ENCODE data around the gene KRT31. TPM values are rescaled to one million over a fixed set of nuclear protein-coding genes. Genes with fewer than 3 reads are reported as not detected.

Gene KRT31
- total RNA-seq, 1 donor from 2014 or later = not detected

DNA sequence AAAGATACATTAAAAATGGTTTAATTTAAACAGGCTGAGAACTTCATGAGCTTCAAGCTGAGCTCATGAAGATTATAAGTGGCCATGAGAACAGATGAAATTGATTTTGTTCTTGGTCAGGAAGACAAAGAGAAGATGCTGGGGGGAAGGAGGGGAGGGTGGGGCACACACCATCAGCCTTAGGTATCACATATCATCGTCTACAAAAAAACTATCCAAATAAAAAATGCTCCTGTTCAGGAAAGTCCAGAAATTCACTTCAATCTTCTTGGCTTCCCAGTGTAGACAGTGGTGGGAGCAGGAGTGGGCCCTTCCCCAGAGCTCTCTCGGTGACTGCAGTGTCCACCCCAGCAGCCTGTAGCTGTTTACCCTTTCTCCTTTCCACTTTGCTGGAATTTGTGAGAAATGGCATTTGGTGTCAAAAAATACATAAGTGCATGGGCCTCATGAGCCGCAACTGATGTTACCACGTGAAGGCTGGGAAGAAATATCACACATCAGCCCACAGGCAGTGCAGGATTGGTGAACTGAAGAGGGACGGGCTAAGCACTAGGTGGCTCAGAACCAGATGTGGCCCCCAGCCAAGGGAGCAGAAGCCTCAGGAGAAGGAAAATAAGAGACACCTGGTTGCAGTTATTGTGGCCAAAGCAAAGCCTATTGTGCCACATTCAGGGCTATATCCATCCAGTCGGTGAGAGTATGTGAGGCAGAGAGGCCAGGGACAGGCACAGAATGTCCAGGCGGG is 20.9 kb upstream of the KRT31 start:
- Mint-ChIP-seq H3K4me3 (ENCODE audit: unreplicated experiment) (no peak overlapping the region), H3K27me3 (ENCODE audit: unreplicated experiment) (no peaks in the 10 kb centered on the region), H3K36me3 (ENCODE audit: unreplicated experiment) (no peaks in the 10 kb centered on the region), H3K4me1 (ENCODE audit: unreplicated experiment) (peaks cover 25% of the 10 kb centered on the region), H3K27ac (ENCODE audit: unreplicated experiment) (no peak overlapping the region), H3K9me3 (ENCODE audit: unreplicated experiment) (no peaks in the 10 kb centered on the region)
- DNase-seq (ENCODE audit: extremely low spot score, unreplicated experiment) = no peak
- no peak for TF ChIP-seq CTCF (IDR thresholded peaks at IDR 0.05)

GRCh38 chr17:41417576-41418015 is 20.2 kb upstream of the KRT31 start:
- Mint-ChIP-seq H3K27ac (ENCODE audit: unreplicated experiment) (no peak overlapping the region), H3K4me3 (ENCODE audit: unreplicated experiment) (no peak overlapping the region), H3K27me3 (ENCODE audit: unreplicated experiment) (no peaks in the 10 kb centered on the region), H3K4me1 (ENCODE audit: unreplicated experiment) (peaks cover 25% of the 10 kb centered on the region), H3K9me3 (ENCODE audit: unreplicated experiment) (no peaks in the 10 kb centered on the region), H3K36me3 (ENCODE audit: unreplicated experiment) (no peaks in the 10 kb centered on the region)
- peak; percentile 20 for TF ChIP-seq CTCF (IDR thresholded peaks at IDR 0.05)
- no peak for DNase-seq (ENCODE audit: extremely low spot score, unreplicated experiment)

DNA sequence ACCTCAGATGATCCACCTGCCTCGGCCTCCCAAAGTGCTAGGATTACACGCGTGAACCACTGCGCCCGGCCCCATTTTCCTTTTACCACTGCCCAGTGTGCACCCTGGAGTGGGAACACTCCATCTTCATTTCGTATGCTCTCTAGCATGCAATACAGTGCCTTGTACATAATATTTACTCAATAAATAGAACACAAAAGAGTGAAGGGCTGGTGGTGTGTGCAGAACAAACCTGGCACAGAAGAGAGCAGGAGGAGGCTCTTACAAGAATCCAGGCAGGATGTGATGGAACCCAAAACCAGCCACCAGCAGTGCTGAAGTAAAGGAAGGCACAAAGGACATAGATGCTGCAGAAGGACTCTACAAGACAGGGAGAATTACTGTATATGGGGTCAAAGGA is 19.7 kb upstream of the KRT31 start:
- Mint-ChIP-seq H3K27me3 (ENCODE audit: unreplicated experiment) (no peaks in the 10 kb centered on the region), H3K9me3 (ENCODE audit: unreplicated experiment) (no peaks in the 10 kb centered on the region)
- no peak for DNase-seq (ENCODE audit: extremely low spot score, unreplicated experiment)

DNA sequence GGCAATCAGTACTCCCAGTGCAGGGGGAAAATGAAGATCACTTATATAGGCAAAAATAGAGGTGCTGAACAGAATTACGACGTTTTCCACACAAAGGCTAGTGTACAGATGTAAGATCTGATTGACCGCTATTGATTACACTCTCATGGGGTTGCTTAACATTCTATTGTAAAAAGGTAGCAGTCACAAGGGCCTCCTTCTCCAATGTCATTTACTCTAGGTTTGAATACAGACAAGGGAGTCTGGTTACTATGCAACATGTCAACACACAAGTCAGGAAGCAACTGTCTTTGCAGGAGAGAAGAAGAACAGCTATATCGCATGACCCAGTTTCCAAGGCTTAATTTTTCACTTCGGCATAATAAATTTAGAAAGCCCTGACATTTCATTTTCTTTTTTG is 19.1 kb upstream of the KRT31 start:
- H3K4me3 Mint-ChIP-seq (ENCODE audit: unreplicated experiment) = no peak overlapping the region
- H3K4me1 Mint-ChIP-seq (ENCODE audit: unreplicated experiment) = peaks cover 25% of the 10 kb centered on the region

More for the DNA sequence above, 19.7 kb upstream of the KRT31 start:
- Mint-ChIP-seq H3K4me3 (ENCODE audit: unreplicated experiment) (no peak overlapping the region), H3K27ac (ENCODE audit: unreplicated experiment) (no peak overlapping the region), H3K4me1 (ENCODE audit: unreplicated experiment) (peaks cover 25% of the 10 kb centered on the region), H3K36me3 (ENCODE audit: unreplicated experiment) (no peaks in the 10 kb centered on the region)
- no peak for TF ChIP-seq CTCF (IDR thresholded peaks at IDR 0.05)

More for the DNA sequence above, 19.1 kb upstream of the KRT31 start:
- Mint-ChIP-seq H3K27me3 (ENCODE audit: unreplicated experiment) (no peaks in the 10 kb centered on the region), H3K9me3 (ENCODE audit: unreplicated experiment) (no peaks in the 10 kb centered on the region), H3K36me3 (ENCODE audit: unreplicated experiment) (no peaks in the 10 kb centered on the region), H3K27ac (ENCODE audit: unreplicated experiment) (peak overlapping the region; percentile 13)
- DNase-seq (ENCODE audit: extremely low spot score, unreplicated experiment) = no peak
- TF ChIP-seq CTCF (IDR thresholded peaks at IDR 0.05) = no peak

Measured in osteocyte (in vitro differentiated cells).